NCI-H128 (cell line): ENCODE results near the gene PHTF2.
"Not testable (repeated sequence)": the region's sequence is repeated elsewhere in the genome, so short reads cannot be mapped to it uniquely, and the experiment has no call there.

Experiments used
- DNase-seq: peaks from one replicate; lab custom pipeline; 2025; ENCODE audit not compliant: unreplicated experiment; lab: John Stamatoyannopoulos, UW

The PHTF2 gene

GRCh38 chr7:77983973-77984372 lies 185.4 kb downstream of the PHTF2 start:
- DNase-seq: no peak

GRCh38 chr7:77985232-77985973 lies 186.8 kb downstream of the PHTF2 start:
- no peak for DNase-seq

- no peak for DNase-seq
Observed at GRCh38 chr7:77985974-77986339, 187.4 kb downstream of the PHTF2 start.

- DNase-seq: no peak
Observed at GRCh38 chr7:77989981-77990566, 191.5 kb downstream of the PHTF2 start.

- no peak for DNase-seq
Observed at GRCh38 chr7:77991656-77992055, 193.1 kb downstream of the PHTF2 start.

GRCh38 chr7:77993838-77994237 lies 195.3 kb downstream of the PHTF2 start:
- no peak for DNase-seq

- DNase-seq: no peak
Observed at GRCh38 chr7:77995717-77996116, 197.1 kb downstream of the PHTF2 start.

- not testable (repeated sequence) for DNase-seq
Observed at GRCh38 chr7:77999168-77999567, 200.6 kb downstream of the PHTF2 start.

- DNase-seq: no peak
Observed at GRCh38 chr7:78002021-78002420, 203.4 kb downstream of the PHTF2 start.

- DNase-seq: no peak
Observed at GRCh38 chr7:78002715-78003114, 204.1 kb downstream of the PHTF2 start.

- DNase-seq: no peak
Observed at GRCh38 chr7:78006063-78006755, 207.6 kb downstream of the PHTF2 start.
